Amniotic epithelial cell (primary cell): ENCODE data around the gene TBX20.
A peak's percentile ranks its signal among the peaks of the same experiment; 100 is the strongest.
"Not testable (repeated sequence)": the region's sequence is repeated elsewhere in the genome, so short reads cannot be mapped to it uniquely, and the experiment has no call there.

Source experiments
- DNase-seq: peaks from one replicate; pipeline ENCODE4 v3.0.0-alpha.2; 2010; ENCODE audit warnings: low read depth

The TBX20 gene

DNA sequence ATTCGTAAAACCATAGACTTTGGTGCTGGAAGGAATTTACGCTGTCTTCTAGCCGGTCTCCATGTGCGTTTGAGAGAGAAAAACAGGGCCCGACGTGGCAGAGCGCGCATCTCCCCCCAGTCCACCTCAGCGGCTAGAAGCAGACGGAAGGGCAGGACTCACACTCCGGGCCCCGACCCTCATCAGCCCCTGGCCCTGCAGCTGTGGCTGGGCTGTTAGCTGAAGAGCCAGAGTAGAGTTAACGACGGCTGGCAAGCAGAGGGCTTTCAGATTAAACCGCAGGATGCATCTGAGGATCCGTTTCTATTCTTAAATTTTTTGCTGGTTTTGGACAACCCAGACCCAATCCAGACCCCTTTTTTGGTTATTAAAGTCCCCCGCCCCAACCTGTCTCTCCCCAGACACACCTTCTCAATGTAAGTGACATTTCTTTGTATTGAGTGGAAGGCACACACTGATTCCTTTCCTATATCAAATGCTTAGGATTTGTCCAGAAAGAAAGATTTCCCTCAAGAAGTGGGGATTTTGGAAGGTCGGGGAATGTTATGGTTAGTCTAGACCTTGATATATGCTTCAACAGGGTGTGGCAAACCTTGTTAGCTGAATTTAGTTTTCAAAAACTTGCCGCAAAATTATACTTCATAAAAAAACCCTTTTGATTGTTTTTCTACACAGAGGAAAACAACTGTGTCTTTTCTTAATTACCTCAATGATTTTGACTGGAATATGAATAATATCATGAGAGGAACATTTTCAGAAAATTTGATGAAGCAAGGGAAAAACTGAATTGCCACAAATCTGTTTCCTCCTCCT, 1.7 kb upstream of the TBX20 start:
- no peak for DNase-seq

- no peak for DNase-seq
Observed at GRCh38 chr7:35254496-35255442, 869 bp upstream of the TBX20 start.

GRCh38 chr7:35253460-35253709, 515 bp downstream of the TBX20 start:
- no peak for DNase-seq

DNA sequence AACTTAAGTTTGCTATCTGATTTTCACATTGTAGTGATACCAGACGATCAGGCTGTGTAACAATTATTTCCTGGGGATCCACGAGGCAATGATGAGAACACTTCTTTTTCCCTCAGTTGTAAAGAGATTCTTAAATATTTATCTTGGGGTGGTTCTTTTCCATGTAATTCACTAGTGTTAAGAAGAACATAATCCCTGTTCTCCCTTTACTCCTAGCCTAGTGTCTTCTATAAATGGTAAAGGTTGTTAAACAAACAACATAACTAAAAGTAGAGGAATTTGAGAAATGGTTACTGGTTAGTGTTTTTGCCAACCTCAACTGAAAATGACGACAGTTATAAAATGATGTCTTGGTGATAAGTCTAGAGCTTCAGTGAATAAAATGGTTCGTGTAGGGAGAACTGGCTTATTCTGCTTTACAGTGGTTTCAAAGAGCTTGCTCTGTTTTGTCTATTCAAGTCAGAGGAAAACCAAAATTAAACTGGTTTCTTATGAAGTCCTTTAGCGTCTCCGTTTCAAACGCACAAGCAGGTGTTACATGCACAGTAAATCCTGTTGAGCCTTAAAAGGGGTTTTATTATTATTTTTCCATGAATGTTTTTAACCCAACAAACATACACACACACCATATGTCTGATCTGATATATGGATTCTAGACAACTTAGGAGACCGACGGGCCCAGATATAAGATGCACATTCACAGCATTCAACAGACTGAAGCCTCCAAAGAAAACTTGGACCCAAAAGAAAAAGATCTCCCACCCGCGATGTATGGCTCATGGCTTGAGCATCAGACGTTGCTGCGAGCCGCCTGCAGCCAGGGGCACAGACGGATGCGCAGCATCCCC, 1.1 kb downstream of the TBX20 start:
- peak; percentile 51 for DNase-seq

DNA sequence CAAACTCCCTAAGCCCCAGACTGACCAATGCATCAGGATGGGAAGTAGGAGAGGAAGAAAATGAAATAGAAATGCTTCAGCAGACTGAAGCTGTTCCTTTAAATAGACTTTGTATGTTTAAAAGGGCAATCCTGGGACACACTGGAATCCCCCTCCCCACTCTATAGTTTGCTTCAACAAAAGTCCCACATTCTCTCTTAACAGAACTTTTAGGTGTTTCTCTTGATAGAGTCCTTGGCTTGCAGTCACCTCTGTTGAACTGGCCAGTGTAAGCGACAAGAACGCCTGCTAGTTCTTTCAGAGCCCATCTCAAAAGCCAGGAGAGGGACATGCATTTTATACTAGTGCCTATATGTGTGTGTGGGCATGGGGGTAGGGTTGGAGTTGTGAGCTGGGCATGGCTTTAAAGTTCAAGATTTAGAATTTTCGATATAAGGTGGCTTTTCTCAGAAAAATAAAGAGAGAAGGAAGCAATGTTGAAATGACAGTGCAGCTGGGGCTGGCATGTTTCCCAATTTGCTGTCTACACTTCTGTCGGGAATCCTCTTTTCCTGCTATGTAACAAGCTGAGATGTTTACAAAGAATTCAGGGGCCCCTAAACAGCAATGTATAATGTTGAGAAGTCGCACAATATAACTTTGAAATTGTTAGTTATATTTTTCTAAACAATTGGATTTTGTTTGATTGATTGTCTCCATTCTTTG, 2.1 kb downstream of the TBX20 start:
- DNase-seq, result peak; percentile 57

DNA sequence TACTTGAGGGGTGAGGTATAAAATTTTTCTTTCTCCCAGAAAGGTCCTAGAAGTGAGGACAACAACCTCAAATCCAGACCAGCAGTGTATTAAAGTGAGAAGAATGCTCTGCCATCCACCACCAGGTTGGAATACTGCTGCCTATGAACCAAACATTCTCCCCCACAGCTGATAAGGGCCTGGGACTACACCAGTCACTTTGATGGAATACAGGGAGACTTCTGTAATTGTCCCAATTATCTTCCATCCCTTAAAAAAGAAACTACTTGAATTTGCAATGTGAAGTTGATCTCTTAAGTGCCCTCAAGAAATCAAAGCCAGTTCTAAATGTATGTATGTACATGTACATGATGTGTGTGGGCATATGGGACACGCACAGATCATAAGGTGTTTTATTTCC, 3.0 kb downstream of the TBX20 start:
- DNase-seq, result peak; percentile 42

DNA sequence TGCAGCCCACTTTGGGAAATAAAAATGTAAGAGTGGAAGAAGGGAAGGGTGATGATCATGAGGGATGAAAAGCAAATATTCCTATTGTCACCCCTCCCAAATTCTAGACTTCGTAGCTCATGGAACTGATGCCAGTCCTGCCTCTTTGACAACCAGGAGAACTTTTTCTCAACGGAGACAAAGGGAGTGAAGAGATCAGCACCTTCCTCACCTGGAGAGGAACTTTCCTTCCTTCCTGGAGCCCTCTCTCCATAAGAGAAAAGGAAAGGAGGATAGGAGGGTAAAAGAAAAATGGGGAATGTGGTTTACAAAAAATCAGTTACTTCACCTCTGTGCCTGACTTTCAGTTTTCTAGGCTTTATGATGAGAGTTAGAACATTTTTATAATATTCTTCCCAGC, 3.4 kb downstream of the TBX20 start:
- DNase-seq, result no peak

DNA sequence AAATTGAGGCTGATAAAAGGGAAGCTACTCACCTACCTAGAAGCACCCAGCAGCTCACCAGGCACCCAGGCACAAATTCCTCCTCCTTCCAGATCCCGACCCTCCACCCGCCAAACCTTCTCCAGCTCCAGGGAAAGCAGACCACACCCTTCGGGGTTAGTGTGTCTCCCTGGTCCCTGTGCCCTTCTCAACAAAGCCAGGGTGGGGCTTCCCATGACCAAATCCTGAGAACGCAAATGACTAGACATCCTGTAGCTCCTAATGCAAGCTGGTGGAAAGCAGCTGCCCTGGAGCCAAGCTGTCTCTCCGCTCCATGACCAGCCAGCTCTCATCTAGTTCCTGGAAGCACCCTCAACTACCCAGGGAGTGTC, 4.4 kb downstream of the TBX20 start:
- DNase-seq, result no peak

- DNase-seq, result no peak
Observed at GRCh38 chr7:35248576-35249536, 5.0 kb downstream of the TBX20 start.

DNA sequence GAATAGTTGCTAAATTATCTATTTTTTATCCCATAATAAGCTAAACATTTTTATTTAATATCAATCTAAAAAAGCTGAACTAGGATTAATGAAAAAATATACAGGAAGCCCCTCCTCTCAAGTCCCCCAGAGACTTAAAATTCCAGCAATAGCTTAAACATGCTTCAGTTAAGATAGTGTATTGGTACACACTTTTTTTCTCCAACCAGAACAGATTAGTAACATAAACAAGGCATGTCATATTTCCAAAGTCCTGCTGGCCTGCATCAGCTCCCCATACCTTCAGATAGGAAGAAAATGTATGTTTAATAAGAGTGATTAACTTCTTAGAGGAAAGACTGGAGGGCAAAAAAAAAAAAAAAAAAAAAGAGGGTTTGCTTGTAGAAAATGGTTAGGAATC, 7.1 kb downstream of the TBX20 start:
- DNase-seq, result peak; percentile 66

DNA sequence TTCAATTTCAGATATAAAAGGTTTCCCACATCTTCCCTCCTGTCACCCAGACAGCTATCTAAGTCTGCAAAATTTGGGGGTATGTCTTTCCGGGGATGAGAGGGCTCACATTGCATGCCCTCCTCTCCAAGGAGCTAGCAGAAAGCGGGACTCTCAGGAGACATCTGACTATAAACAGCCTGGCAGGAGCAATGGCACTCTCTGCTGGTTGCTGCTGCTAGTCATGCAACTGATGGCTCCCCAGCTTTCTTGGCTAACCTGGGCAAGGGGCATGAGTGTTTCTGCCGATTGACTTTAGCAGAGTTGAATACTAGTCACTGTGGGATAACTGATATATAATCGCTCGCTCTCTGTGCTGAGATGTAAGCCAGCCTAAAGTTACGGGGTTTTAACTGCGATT, 12.0 kb downstream of the TBX20 start:
- no peak for DNase-seq

DNA sequence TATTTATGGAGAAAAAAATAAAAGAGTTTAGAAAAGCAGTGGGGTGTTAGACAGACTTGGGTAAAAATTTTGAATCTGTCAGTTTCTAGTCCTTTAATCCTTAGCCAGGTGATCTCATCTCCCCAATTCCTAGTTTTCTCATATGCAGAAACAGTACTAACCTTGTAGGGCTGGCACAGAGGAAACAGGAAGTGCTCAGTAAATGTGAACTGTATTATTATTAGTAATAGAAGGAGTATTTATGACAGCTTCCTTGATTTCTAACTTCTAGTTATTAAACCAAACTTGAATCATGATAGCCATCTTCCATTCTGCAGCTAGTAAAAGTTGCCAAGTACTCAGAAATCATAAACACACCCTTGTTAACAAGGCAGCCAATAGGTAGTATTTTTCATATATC, 12.5 kb downstream of the TBX20 start:
- DNase-seq, result no peak

DNA sequence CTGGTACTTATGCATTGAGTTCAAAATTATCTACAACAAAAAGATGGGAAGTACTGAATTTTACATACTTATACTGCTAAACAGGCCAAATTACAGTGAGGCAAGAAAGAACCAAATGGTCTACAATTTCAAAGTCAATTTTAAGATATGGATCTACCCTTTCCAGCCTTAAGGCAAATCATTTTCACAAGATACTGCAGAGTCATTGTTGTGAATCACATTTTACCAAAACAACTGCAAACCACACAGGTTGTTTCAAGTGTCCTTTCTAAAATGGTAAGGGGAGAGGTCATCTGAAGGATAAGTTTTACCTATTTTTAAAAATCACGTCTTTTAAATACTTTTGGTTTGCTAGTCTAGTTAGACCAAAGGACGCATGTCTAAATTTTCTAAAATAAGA, 12.9 kb downstream of the TBX20 start:
- not testable (repeated sequence) for DNase-seq

DNA sequence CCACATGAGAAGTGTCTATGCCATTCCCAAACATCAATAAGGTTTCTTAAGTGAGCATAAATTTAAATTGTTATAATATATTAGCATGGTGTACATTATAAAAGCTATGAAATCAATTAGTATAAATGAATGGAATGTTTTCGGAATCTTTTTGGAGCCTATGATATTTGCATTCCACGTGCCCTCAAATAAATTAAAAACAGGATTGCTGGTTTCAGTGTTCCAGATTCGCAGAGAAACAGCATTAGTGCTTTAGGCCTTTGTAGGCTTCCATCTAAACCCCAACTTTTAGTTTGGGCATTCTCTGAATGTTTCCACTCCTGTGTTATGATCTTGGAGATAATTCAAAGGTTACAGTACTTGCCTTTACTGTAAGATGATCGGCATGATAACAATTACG, 15.4 kb downstream of the TBX20 start:
- not testable (repeated sequence) for DNase-seq

DNA sequence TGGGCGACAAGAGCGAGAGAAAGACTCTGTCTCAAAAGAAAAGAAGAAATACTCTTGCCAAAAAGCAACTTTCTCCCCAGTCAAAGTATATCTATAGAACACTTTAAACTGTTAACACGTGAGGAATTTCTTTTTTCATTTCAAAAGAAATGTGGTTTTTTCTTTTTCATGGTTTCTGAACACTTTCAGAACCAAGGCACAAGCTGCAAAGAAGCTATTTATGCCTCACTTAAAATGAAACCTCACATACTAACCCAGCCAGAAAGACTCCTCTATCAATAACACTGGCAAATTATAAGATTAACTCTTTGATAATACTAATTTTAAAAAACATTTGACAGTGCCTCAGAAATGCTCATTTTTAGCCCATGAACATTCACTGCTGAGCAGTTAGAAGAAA, 20.9 kb downstream of the TBX20 start:
- DNase-seq, result no peak

DNA sequence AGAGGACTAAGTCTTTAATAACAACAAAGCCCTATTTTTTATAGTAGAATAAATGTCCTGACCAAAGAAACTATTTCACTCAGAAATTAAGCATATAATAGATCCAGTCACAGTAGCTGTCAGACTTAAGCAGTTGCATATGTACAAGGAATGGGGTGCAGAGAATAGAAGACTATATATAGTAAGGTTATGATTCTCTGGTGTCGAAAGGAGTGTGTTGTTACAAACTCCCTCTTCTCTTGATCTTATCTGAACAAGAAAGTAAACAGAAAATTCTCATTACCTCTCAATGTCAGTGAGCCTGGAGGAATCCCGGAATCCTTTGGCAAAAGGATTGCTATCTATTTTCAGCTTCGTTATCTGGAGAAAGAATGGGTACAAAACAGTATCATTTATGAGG, 22.7 kb downstream of the TBX20 start:
- peak; percentile 61 for DNase-seq

DNA sequence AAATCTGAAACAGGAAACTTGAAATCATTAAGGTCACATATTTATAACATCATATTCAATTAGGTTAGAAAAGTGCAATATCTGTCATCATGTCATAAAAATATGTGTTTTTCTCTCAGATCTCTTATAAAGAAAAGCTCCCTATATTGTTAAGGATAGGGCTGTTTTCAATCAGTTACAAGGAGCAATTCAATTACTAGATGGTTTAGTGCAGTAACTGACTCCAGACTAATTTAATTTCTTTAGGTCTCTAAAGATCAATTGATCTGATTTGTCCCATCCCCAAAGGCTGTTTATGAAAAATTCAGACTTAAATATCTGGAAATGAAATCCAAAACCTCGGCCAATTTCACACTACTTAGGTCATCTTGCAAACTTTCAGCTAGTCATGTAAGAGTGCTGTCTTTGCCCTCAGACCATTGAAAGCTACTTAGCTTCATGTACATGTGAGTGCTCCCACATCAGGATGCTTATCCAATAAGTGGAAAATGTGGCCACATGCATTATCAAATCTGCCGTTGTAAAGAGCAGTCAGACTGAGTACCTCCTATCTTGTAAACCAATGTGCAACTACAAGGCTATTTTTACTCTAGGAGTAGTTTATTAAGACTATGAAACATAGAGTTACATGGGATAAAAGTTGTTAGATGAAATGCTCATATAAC, 24.7 kb downstream of the TBX20 start:
- not testable (repeated sequence) for DNase-seq

GRCh38 chr7:35228496-35229051, 25.3 kb downstream of the TBX20 start:
- DNase-seq, result not testable (repeated sequence)

- peak; percentile 78 for DNase-seq
Observed at GRCh38 chr7:35227438-35227837, 26.5 kb downstream of the TBX20 start.

- DNase-seq, result not testable (repeated sequence)
Observed at GRCh38 chr7:35222445-35222844, 31.5 kb downstream of the TBX20 start.
